GM19324 (cell line): Measurements from ENCODE around the gene TMUB1.

ENCODE experiments used
- ATAC-seq: cut with Tn5 transposase; IDR thresholded peaks from one replicate; pipeline ENCODE4 v1.9.1; 2021; ENCODE audit warnings: mild to moderate bottlenecking, moderate library complexity; ENCODE audit not compliant: unreplicated experiment, low FRiP score

The TMUB1 gene

DNA sequence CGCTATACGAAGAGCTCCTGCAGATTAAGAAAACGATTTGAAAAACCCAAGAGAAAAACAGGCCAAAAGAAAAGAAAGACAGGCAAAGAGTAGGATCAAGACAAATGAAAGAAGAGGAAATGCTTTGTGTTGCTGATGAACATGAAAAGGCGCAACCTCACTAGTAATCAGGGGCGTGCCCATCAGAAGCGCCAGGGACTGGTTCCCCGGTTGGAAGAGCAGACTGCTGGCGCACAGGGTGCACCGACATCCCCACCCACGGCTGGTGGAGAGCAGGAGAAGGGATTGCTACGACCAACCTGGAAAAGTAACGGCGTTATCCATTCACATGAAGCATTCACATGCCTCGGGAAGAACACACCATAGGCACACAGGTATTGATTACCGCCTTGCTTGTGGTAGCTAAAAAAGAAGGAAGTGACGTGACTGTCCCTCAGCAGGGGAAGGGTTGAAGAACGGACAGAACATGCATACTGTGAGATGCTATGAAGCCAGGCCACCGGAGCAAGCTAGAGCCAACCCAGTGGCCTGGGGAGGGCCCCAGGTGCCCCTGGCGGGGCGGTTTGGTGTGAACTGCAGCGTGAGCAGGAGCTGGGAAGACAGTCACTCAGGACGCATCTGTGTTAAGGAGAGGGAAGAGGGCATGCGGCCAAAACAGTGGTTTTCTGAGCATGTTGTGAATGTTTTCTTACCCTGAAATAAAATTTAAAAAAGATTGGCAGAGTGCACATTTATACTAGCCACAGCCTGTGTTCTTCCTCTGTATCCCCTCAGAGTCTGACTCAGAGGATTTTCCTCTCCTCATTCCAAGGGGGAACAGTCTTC lies 21.3 kb upstream of the TMUB1 start:
- ATAC-seq: no peak

DNA sequence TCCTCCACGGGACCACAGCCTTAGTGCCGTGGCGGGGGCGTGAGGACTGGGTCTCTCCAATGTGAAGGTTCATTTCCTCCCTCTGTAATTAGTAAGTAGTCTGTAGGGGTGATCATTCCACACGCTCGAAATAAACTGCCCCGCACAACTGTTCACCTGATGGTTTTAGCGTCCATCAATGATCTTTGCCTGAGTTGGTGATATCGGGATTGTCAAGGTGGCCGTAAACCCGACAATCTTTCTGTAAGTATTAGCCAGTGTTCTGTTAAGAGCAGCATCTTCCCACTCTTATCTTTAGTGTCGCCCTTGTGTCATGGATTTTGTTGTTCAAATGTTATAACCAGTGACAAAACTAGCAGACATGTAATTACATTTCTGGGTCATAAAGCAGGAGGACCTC lies 20.7 kb upstream of the TMUB1 start:
- no peak for ATAC-seq

DNA sequence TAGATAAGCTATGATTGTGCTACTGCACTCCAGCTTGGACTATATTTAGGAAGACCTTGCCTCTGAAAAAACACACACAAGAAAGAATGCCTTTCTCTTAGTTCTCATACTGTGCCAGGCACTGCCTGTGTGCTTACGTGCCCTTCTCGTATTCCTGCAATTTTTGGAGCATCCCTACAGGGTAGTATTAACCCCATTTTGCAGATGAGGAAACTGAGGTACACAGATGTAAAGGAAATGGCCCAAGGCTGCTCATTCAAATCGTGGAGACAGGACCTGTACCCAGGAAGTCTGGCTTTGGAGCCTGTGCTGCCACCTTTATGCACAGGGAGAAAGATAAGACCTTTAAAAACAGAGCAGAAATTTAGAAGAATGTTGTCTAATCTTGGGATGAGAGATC lies 19.7 kb upstream of the TMUB1 start:
- no peak for ATAC-seq

DNA sequence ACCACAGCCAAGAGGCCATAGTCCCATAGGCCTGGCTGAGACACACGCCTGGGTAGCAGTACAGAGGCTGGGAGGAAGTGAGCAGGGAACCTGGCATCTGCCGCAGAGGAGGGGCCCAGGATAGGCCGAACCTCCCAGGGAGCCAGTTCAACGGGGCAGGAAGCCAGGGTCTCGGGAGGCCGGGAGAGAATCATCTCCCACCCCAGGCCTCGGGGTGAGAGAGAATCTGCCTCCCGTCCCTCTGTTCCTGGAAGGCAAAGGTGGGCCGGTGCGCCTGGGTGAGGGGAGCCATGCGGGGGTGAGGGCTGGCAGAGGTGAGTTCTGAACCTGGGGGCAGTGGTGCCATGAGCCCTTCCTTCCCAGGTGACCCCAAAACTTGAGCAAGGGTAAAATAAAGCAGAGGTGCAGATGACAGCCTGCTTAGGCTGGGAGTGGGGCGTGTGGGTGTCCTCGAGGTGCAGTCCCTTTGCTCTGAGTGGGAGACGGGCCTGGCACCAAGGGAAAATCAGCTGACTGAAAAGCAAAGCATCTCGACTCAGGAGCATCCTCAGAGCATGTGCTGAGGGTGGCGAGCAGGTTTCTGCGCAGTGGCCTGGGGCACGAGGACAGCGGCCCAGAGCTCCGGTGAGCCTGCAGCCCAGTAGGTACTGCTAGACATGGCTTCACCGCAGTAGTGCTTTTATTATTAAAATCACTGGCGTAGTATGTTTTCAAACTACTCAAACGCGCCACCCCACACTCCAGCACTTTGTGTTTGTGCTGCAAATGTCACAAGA lies 18.5 kb upstream of the TMUB1 start:
- ATAC-seq: no peak

DNA sequence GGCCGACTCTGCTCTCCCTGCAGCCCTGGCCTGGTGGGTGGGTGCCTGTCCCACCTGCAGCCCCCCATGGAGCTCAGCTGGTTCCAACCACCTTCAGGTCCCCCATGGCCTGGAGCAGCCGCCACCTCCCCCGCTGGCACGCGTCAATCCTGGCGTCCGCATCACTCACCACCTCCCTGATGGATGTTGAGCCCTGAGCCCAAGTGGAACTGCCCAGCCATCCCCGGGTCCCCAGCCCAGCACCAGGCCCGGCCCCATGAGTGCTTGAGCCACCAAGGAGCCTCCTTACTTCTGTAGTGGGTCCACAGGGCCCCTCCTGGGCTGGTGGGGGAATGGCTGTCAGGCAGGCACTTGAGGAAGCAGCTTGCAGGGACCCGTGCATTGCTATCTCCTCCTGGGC lies 17.6 kb upstream of the TMUB1 start:
- ATAC-seq: no peak

DNA sequence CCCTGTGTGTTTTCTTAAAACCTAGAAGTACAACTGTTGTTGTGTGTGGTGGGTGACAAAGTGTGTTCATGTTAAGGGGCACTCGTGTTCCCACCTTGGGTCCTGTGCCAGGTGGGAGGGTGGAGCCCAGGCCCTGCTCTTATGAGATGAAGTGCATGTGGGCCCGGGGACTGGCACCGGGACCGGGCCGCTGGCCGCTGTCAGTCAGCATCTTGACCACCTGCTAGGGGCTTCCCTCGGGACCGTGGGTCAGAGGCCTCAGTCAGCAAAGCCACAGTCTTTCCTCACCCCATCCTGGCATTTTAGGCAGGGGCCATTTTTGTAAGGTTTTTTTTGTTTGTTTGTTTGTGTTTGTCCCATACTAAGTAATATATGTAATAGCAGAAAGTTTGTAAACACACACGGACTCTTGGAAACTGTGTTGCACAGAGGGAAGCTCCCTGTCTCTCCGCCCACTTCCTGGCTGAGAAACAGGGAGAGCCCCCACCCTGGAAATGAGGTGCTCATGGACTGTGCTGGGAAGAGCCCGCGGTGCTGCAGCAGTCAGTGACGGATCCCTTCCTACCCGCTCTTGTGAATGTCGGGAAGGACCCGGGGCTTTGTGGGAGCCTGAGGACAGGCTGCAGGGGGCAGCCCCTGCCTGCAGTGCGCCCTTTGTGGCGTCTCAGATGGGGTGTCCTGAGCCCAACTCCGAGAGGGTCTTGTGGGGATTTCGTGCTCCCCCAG lies 16.4 kb upstream of the TMUB1 start:
- ATAC-seq: no peak

DNA sequence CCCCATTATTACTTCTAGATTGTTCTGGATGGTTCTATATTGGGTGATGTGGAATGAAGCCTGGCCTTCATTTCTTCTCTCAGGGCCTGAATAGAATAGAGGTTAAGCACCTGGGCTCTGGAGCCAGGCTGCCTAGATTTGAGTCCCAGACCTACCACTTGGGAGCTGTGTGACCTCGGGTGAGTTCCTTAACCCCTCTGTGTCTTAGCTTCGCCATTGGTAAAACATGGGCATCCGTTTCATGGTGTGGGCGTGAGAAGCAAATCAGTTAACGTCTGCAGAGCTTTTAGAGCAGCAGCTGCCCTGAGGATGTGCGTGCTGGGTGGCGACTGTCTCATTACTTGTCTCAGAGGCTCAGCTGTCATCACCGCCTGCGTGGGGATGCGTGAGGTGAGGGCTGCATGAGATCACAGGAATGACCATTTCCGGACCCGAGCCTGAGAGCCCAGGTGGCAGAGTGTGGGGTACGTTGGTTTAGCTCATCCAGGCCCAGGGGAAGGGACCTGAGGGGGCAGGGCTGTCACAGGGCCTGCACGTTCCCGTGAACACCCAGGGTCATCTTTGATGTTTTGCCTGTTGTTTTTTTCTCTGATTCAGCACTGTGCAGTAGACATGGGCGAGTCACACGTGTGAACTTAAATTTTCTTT lies 12.7 kb upstream of the TMUB1 start:
- ATAC-seq: no peak

DNA sequence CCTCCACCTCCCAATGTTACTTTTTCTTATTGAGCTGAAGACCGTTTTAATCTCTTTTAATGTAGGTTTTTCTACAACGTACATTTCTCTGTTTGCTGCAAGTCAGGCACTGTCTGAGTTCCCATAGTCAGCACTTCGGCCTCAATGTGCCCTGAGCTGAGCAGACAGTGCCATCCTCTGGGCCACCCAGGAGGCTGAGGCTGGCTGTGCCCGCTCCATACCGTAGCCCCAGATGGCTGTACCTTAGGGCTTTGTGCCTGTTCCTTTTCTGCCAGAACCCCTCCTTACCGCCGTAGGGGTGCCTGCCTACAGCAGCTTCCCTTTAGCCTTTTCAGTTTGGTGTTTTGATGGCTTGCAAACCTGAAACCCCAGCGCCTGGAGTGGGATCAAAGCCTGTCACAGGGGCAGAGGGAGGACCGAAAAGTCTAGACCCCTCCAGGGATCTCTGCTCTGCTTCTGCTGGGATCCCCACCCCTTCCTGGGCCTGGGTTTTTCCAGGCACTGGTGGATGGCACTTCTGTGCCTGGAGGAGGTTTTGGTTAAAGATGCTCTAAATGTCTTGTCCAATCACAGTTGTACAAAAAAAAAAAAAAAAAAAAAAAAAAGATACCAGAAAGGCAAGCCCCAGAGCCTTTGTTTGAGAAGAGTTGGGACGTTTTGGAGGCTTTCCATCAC lies 12.0 kb upstream of the TMUB1 start:
- no peak for ATAC-seq

DNA sequence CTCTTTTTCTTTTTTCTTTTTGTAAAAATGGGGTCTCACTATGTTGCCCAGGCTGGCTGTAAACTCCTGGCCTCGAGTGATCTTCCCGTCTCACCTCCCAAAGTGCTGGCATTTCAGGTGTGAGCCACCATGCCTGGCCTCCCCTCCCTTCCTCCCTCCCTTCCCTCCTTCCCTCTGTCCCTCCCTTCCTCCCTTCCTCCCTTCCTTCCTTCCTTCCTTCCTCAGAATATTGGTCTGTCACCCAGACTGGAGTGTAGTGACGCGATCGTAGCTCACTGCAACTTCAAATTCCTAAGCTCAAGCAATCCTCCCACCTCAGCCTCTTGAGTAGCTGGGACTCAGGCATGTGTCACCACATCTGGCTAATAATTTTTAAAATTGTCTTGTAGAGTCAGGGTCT lies 11.4 kb upstream of the TMUB1 start:
- no peak for ATAC-seq

DNA sequence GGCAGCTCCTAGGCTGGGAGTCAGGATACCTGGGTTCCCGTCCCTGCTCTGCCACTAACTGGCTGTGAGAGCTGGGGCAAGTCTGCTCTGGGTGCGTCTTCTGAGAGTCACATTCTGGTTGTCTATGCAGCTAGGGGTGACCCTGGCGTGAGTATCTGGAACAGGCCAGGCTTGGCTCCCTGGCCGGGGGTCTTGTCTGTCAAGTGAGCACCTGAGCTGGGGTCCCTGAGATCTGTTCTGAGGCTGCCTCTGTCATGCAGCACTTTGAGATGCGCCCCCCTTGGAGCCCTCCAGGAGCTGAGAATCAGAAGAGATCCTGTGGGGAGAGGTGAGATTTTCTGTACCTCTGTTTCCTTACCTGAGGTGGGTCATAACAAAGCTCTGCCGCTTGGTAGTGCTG lies 10.5 kb upstream of the TMUB1 start:
- no peak for ATAC-seq

DNA sequence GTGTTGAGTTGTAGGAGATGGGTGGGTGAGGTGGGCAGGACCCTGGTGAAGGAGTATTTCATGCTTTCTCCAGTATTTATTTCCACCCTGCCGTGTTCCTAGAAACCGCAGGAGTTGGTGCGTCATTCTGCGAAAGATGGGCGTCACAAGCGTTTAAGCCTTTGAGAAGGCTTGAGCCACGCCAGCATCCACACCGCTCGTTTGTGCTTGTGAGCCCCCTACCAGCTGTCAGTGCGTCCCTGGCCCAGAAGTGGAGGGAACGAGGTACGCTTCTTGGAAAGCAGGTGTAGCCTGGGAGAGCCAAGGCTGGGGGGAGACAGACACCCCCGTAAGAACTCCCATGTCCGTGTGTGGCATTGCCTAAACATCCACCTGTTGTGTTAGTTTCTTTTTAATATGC lies 8.7 kb upstream of the TMUB1 start:
- ATAC-seq: no peak

DNA sequence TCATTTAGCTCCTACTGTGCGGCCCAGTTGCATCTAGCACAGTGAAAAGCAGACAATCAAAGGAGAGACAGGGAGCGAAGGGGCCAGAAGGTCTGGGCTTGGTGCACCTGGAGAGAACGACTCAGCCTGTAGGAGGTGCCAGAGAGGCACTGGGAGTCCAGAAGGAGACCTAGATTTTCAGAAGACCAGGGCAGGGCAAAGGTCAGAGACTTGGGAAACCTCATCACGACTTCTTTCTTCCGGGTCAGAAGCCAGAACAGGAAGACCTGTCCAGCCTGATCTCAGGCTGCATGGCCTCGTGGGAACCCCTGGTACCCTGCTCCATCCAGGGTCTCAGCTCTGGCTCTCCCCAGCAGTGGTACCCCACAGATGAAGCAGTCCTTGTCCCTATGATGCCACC lies 8.1 kb upstream of the TMUB1 start:
- ATAC-seq: no peak

DNA sequence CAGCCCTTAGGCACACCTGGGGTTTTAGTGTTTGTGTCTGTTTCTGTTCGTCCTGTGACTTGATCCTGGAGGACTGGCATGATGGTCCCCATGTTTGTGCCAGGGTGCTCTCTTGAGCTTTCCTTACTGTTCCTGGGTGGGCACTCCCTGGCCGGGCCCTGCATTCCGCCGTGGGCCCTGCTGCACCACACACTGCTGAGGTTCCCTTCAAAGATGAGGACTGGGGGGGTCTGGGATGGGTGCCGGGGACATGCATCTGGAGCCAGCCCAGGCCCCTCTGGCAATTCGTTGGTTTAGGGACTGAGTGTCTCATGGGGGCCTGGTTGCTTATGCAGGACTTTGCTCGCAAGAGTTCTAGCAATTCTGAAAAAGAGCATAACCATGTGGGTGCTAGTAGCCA lies 7.7 kb upstream of the TMUB1 start:
- no peak for ATAC-seq

DNA sequence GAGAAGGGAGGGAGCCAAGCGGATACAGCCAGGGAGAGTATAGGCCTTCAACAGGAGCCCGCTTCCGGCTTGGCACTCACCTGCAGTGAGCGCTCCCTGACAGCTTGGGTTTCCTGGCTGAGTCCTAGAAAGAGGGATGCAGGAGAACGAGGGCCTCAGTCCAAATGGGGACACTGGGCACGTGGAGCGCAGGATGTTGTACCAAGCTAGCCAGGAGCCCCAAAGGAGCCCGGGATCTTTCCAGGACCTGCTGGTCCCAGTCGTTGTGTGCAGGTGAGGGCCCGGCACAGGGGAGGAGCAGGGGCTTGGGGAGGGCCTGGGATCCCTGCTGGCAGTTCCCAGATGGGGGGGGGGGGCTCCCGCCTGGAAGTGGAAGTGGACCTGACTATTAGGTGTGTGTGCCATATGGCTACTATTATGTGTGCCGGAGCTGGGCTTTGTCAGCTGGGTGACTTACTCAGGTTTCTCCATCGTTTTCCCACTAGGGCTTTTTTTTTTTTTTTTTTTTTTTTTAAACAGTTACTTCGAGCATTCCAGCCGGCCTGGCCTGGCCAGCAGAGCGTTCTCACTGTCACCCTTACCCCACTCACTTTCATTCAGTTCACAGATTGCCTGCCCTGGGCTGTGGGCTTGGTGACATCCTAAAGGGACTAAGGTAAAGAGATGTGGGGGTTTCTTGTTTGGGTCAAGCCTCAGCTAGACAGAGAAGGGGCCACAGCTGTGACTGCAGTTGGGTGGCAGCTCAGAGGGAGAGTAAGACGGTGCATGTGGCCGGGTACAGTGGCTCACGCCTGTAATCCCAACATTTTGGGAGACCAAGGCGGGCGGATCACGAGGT lies 6.8 kb upstream of the TMUB1 start:
- ATAC-seq: no peak

DNA sequence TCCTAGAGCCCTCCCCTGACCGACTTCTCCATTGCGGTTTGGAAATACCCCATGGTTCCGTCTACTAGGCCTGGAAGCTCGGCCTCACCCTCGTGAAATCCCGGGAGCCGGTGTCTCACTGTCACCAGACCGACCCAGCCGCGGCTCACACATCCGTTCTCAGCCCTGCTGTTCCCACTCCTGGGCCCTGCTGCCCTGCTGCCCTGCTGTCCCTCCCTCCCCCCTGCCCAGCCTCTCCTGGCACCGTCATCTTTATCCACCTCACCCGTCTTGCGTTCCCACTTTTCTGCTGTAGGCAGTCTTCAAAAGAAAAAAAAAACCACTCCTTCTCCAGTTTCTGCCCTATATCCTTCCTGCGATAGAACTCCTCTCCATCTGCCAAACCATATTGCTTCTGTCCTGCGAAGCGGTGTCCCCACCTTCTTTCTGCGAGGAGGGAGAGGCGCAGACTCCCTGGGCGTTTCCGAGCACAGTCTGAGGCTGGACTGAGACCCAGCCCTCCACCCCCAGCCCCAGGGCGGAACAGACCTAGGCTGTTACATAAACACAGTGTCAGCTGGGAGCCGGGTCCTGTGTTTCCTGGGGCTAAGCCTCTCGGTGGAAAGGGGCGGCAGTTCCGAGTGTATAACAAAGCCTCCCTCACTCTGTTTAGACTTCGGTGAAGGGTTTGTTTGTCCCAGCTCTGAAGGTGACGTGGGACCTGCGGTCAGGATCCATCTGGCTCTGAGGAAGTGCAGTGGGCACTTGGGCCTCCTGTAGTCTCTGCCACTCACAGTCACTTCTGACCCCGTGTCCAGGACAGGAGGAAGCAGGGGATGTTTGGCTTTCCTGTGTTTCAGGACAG lies 5.8 kb upstream of the TMUB1 start:
- ATAC-seq: no peak

DNA sequence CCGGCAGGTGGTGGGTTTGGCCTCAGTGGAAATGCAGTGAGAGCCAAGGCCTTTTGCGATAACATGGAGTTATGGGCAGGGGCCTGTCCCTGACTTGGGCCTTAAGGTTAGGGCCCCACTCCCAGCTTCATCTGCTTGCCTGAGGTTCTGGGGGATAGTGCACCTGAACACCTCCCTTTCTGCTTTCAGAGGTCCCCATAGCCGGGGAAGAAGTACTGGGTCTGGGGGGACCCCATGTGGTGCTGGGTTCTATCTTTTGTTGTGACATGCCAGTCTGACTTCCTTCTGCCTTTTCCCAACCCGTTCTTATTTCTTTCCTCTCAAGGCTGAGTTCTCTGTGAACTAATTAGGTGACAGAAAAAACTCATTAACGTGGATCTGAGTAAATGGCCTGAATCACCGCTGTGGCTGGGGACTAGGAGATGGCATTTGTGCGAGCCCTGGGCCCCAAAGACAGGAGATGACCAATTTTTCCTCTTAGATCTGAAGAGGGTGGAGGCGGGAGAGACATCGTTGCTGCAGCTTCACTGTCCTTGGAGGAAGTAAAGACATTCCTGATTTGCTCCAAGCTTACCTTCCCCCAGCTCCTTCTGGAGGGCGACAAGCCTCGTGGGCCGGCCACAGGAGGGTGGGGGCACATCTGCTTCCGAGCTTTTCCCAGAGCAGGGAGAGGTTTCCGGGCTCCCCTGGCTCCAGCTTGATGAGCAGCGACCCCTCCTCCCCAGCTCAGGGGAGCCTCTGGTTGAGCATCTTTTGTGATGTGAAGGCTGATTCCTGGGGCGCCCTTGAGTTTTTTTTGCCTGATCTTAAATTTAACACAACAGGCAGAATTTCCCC lies 4.9 kb upstream of the TMUB1 start:
- no peak for ATAC-seq

DNA sequence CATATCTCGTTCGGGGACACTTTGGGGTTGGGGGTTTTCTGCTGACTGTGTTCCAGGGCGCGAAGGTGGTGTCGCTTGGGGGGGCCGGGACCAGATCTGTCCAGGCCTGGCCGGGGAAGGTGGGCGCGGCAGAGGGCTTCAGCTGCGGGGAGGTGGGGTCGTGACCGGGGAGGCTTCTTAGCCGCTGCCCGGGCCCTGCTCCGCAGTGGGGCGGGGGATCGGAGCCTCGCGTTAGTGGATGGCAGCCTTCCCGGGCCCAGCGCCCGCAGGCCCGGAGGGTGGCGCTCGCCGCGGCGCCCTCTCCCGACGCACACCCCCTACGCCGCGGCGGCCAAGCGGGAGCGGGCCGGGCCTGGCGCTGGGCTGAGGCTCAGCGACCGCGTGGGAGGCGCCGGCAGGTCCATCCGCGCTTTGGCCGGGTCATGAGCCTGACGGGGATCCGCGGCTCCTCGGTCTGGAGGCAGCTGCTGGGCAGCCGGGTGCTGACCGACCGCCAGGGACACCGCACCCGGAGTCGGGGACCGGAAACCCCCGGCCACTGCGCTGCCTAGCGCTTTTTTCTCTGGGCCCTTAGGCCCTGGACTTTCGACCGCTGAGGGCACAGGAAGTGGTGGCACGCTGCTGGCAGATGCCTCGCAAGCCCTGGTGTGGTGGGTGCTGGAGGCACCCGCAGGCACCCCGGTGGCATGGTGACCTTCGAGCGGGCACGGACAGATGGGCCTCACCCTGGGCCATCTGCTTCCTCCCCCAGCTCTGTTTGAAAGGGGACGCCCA lies 4.1 kb upstream of the TMUB1 start:
- peak; percentile 27 for ATAC-seq
